ENCODE data around the gene EHBP1L1.

GRCh38 chr11:65560555-65561418 lies 15.1 kb upstream of the EHBP1L1 start:
- TF ChIP-seq BCL11A (IDR thresholded peaks at IDR 0.05; ENCODE audit: low read depth in 2 of 2, low read length in 2 of 2) (no peak), POLR2A (IDR thresholded peaks at IDR 0.05; ENCODE audit: control extremely low read depth in 1 of 2, low read depth in 2 of 2, low read length in 2 of 2) (0 out of 3 replicates have a peak, but pooled peaks of 1 of the 2 experiments have one; percentile 29), CTCF (IDR thresholded peaks at IDR 0.05; ENCODE audit: control extremely low read depth in 1 of 3, insufficient read depth in 1 of 3, low read depth in 1 of 3, low read length in 3 of 3) (no peak), EZH2 (IDR thresholded peaks at IDR 0.05; ENCODE audit: low read depth, low read length, severe bottlenecking) (peak; percentile 32)
